Measurements from ENCODE around the gene ALDH1L1.

The ALDH1L1 gene

DNA sequence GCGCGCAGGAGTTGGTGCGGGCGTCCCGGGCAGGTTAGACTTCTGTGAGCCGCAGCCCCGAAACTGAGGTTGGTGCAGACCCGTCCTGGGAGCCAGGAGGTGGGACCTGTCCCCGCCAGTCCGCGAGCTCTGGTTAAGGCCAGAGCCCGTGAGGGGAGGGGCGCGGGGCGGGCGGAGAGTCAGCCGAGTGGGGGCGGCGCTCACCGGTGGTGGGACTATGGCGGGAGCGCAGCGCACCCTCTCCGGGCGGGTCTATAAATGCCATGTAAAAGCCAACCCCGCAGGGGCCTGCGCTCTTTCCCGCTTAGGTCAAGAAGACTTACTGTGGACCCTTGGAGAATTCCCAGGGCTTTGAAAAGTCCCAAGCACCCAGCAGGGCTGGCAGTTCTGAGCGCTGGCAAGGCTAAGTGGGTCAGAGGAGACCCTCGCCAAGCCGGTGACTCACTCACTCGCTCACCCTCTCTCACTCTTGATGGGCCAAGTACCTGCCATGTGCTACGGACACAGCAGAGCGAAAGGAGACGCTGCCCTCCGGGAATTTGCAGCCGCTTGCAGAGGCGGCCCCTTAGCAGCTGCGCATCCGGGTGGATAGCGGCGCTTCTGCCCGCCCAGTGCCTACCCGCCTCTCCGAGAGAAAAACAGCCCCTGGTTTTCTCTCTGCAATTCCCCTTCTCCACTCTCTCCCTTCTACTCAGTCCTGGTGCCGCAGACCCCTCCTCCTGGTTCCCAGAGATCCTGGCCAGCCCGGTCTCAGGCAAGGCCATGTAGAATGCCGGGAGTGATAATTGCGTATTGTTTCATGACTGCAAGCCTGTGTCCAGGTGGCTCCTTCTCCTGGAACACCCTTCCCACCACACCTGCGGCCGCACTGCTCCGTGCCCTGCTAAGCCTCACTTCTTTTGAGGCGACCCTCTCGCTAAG lies at the start of gene ALDH1L1:
ALDH1L1 (minus strand) TSS at position 110 of the 921 bp plus-strand sequence. CDS start 19,607 bp downstream, outside the sequence.
- DNase-seq: no peak

DNA sequence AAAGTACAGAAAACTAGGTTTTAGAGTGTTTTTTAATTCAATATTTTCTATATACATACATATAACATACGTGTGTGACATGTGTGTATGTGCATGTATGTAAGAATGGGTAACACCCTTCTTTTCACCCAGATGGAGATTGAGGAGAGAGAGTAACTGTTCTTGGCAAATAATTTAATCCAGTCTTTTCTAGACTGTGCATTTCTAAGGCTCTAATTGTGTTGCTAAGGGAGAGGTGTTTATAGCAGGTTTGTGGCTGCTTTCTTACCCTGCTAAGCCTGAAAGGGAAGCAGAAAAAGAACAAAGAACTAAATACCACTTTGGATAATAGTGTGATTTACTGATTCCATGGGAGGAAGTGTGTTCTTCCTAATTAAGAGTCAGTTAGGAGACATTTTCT lies 46.0 kb upstream of the ALDH1L1 start:
- no peak for DNase-seq

DNA sequence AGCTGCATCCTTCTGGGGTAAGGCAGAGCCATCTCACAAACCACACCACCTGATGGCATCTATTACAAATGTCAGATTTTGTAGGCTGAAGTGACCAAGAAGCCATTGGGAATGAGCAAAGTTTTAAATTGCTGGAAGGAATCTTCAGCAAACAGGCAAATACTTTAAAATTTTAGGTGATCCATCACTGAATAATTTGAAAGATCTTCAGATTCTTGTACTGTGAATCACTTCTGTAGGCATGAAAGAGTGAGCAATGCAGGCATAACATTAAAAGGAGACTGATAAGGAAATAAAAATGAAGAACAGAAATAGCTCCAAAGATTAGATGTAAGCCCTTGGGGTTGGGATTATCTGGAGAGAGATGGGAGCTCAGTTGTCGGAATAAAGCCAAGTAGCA lies 36.0 kb upstream of the ALDH1L1 start:
- no peak for DNase-seq

DNA sequence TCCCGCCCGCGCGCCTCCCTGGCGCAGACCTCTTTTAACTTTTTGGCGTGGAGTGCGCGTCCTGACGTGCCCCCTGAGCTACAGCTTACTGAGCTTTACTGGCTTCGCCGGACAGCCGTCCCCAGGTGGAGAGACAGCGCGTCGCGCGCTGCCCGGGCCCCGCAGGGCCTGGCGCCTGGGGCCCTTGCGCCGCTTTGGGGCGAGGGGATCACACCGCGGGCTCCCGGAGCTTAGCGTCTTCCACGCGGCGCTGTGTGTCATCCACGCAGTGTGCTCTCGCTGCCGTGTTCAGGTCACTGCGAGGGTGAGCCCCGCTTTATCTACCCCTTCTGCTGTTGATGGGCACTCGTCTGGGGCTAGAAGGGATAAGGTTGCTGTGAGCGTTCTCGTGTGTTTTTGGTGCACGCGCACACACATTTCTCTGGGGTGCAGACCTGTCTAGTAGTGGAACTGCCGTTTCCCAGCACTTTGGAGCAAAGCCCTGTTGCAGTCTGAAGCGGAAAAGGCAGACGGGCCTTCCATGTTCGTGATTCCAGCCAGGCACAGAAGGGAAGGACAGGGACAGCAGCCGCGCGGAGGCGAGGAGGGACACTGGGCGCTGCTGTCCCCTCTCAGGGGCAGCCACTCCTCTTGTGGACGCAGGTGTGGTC lies 33.1 kb upstream of the ALDH1L1 start:
- no peak for DNase-seq

DNA sequence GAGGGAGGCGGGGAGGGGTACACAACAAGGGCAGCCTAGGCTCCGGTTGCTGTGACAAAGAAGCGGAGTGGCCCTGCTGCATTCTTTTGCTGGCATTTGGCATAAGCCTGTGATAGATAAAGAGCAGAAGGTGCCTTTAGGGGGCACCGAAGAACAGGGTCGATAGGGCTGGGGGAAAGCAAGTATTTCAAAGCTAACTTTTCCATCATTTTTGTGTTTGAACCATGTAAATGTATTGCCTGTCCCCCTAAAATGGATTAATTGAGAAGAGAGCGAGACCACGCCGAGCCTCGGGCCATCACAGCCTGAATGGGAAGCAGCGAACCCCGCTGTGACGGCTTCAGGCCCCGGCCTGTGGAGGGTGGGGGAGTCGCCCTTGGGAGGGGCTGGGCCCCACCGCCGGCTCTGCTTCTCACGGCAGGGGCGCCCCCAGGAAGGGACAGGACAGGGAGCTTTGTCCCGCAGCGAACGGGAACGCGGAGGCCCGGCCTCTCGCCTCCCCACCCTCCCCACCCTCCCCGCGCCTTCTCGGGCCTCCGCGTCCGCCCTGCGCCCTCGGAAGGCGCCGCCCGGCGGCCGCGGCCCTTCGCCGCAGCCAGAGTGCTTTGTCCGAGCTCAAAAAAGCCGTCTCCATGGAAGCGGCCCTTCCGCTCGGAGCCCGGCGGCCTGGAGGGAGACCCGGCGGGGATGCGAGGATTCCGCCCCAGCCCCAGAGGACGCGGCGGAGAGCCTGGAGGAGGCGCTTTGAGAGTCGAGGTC lies 32.4 kb upstream of the ALDH1L1 start:
- DNase-seq: peak; percentile 16

DNA sequence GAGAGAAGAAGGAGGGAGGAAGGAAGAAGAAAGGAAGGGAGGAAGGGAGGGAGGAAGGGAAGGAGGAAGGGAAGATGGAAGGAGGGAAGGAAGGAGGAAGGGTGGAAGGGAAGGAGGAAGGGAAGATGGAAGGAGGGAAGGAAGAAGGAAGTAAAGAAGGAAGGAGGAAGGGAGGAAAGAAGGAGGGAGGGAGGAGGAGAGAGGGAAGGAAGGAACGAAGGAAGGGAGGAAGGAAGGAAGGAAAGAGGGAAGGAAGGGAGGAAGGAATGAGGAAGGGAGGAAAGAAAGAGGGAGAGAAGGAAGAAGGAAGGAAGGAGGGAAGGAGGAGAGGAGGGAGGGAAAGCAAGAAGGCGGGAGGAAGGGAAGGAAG lies 31.8 kb upstream of the ALDH1L1 start:
- DNase-seq: no peak

DNA sequence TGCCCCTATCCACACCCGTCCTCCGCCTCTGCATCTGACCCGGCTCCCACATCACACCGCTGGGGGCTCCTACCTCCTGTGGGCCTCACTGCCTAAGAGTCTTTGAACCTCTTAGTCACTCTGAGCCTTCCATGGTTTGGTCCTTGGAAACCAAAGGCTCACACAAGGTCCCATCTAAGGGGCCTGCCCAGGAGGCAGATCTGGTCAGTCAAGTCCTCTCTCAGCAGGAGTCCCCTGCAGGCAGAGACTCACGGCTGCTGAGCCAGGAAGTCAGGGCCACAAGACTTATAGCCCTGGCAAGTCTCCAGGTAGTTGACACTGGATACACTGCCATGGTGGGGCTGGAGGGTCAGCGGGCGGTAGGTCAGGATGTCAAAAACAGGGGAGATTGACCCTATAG lies 31.2 kb upstream of the ALDH1L1 start:
- DNase-seq: no peak

DNA sequence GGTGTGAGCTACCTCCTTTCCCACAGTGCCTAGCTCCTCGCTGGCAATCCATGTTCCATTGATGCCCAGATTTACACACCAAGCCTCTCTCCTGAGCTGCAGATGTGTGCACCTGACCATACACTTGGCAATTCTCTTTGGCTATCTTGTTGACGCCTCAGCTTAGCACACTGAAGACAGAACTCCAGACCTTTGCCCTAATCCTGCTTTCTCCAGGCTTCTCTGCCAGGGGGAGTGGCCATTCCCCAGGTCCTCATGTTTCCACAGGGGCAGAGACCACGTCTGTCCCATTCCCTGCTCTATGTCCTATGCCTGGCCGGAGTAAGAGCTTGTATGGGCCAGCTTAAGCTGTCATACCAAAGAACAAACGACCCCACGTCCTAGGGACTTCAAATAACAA lies 30.2 kb upstream of the ALDH1L1 start:
- DNase-seq: no peak

DNA sequence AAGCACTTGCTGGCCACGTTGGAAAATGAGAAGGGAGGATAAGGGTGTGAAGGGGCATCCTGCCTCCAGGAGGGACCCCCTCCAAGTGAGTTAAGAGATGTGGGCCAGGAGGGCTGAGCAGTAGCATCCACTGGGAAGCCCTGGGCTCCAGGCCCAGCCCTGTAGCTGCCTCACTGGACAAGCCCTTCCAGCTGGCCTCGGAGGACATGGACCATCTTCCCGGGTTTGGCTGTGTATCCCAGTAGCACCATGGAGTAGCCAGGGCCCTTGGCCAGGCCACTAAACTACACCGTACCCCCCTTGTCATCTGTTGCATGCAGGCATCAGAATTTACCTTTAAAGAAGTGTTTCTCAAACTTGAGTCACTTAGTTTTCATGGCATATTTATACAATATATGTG lies 29.4 kb upstream of the ALDH1L1 start:
- no peak for DNase-seq

DNA sequence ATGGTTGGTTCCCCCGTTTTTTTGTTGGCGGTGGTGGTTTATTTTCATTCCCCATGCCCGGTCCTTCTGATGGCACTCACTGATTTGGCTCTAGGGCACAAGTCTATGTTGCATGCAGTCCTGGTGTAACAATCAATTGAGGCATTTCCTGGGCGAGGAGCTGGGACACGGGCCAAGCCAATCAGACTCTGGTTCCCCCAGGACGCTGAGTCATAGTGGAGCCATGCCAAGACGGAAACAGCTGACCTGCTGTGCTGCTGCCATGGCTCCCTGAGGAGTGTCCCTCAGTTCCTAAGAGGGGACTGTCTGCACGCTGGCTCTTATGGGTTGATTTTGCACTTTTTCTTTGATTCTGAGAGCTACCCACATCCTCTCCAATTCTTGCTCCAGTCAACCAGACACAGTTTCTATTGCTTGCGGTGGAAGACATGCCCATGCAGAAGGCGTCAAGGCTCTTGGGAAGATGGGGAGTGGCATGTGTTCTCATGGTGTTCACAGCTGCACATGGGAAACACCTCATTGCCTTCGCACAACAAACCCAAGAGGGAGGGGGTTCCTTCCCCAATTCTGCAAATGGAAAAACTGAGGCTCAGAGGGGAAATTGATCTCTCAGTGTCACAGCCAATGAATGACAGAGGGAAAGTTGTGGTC lies 28.3 kb upstream of the ALDH1L1 start:
- peak; percentile 69 for DNase-seq

DNA sequence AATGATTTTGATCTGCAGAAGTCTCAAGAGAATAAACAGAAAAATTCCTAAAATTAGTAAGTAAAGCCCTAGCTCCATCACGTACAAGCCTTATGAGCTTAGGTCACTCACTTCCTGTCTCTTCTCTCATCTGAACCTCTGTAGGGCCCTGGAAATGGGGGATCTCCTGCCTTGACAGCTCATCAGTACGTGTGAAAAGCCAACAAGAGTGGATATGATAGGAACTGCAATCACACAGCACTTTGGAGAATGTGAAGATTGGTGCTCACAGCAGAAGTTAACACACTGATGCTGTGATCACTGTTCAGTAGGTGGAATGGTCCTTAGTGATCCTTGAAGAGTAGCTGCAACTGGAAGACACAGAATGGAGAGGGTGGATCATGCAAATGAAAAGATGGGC lies 27.8 kb upstream of the ALDH1L1 start:
- no peak for DNase-seq

DNA sequence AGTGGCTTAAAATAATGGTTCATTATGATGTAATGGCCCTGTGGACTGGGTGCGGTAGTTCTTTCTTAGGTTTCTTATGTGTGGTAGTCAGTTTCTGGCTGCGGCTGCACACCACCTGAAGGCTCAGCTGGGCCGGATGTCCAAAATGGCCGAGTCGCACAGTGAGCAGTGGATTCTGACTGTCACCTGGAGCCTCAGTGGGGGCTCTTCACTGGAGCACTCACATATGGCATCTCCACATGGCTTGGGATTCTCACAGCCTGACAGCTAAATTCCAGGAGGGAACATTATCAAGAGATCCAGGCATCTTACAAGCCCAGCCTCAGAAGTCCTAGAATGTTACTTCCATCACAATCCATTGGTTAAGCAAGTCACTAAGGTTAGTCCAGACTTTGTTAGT lies 26.8 kb upstream of the ALDH1L1 start:
- no peak for DNase-seq

DNA sequence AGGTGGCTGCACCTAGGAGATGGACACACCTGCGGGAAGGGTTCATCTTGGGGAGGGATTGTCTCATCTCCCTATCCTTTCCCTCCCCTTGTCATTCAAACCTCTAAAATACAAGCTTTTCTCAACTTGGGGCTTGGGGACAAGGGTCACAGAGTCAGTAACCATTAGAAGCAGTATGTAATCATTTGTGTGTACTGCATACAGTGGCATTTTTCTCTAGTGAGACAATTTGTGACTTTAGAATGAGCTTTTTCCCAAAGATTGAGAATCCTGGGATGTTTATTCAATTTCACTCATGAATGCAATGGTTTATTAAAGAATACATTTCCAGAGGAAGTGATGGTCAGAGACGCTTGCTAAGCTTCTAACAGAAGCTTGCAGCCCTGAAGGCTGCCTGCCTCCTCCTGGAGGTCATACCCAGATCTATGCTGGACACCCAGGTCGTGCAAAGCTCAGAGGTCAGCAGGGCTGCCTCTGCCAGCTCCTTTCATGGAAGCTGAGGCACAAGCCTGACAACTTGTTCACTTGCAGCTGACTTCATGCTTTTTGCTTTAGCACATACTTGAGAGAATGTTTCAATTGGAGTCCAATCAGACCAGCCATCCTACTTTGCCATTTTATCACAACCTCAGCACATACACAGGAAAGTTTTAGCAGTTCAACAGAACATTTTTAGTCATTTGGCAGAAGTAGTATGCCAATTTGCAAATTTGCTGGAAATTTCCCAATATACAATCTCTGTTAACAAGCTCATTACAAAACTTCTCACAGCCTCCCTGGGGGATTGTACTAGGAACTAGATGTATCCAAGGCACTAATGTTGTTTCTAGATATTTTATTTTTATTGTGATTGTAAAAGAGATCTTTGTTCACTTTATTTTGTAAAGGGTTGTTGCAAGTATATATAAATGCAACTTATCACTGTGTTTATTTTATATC lies 25.6 kb upstream of the ALDH1L1 start:
- no peak for DNase-seq

DNA sequence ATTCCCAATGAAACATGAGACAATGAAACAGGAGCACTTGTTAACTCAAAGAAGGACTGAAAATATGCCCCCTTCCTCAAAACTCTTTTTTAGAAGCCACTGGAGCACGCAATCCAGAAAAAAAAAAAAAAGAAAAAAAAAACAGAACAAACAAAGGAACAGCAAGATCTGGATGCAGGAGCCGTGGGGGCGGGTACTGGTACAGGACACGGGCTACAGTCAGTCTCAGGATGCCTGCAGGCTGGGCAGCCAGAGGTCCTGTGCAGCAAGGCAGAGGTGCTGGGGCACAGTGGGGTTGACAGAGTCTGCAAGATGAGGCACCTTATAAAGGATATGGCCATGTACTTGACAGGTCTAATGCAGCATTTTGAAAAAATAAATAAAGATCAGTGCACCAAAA lies 22.3 kb upstream of the ALDH1L1 start:
- no peak for DNase-seq

DNA sequence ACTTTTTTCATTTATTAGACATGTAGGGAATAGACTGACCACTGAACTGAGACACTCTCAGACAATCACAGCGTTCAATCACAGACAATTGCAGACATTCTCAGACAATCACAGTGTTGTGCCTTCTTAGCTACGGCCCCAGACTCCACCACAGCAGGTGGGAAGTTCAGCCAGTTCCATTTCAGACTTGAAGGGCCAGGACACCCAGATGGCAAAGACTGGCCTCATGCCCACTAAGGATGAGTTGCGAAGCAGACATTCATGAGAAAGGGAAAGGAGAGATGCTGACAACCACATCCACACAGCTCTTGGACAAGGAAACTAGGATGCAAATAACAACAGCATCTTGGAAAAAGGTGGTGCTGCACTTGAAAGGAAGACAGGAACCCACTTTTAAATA lies 21.9 kb upstream of the ALDH1L1 start:
- no peak for DNase-seq

DNA sequence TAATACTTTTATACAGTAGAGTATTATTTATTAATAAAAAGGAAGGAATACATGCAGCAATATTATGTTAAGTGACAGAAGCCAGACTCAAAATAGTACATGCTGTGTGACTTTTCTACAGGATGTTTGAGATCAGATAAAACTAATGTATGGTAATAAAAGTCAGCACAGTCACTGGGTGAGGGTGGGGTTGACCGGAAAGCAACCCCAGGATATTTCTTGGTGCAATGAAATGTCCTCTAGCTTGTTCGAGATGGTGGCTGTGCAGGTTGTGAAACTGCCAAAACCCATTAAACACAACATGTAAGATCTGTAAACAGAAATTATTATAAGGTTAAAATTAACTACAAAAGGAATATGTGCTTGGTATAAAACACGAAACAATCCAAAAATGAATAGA lies 20.8 kb upstream of the ALDH1L1 start:
- no peak for DNase-seq

DNA sequence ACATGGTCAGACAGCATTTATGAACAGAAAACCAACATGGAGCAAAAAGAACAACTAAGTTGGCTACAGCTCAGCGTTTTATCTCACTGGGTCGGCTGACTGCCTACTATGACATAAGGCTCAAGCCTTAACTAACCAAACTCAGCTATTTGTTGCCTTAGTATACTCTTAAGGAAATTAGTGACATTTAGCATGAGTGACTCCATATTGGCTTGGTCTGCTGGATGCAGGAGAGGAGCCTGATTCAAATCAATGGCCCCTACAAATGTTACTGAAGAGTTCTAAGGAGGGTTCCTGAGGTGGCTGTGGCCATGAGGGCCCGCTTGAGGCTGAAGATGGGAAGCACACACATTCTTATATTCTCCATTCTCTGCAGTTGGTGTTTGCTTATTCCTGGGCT lies 20.1 kb upstream of the ALDH1L1 start:
- DNase-seq: no peak

DNA sequence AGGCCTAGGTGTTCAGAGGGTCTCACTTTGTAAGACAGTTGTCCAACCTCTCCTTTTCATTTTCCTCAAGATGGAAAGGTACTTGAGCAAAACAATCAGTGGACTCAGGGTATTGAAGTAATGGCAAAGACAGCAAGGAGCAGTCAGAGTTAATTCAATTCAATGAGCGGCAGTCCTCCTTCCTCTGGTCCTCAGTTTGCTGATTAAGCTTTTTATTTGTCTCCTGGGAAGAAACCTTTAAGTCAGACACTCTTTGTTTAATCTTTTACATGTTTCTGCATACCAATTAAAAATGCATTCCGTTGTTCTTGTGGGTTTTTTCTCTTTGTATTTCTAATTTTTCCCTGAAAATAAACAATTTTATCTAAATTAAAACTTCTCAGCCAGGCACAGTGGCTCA lies 18.9 kb upstream of the ALDH1L1 start:
- DNase-seq: no peak

DNA sequence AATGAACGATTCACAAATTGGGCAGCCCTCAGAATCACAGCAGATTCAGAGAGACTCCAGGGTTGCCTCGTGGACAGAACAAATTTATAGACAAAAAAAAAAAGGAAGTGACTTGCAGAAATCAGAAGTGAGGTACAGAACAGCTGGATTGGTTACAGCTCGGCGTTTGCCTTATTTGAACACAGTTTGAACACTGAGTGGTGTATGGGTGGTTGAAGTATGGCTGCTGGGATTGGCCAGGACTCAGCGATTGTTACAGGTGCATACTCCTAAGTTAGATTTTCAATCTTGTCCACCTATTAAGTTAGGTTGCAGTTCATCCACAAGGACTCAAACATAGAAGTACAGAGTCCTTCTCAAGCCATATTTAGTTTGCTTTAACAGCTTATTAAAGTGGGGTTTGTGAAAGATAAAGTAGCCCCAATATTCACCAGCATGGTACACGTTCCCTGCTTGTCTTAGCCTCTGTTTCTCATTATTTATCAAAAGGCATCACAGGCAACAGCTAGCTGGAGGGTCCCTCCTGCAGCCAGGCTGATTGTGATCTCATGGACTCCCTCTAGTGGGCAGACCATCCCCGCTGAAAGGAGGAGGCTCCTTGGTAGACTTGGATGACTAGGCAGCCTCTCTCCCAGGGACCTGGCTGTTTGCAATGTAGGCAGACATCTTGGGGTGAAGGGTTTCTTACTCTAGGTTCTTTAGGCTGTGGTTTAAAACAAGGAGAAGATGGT lies 17.6 kb upstream of the ALDH1L1 start:
- DNase-seq: peak; percentile 60

DNA sequence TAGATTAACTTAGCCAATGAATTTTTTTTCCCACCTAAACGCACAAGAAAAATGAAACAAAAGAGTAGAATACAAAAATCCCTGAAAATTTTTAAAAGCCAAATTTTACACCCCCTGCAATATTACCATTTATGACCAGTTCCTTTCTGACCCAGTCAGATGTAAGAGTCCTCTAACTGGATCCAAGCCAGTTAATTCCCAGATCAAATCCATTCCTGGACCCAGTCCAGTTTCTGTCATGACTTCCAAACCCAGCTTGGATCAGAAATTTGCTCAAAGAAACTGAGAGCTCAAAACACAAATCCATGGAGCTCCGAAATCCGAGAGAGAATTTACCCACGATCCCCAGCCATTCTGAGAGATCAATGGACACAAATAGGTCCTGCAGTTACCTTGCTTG lies 17.0 kb upstream of the ALDH1L1 start:
- DNase-seq: no peak

DNA sequence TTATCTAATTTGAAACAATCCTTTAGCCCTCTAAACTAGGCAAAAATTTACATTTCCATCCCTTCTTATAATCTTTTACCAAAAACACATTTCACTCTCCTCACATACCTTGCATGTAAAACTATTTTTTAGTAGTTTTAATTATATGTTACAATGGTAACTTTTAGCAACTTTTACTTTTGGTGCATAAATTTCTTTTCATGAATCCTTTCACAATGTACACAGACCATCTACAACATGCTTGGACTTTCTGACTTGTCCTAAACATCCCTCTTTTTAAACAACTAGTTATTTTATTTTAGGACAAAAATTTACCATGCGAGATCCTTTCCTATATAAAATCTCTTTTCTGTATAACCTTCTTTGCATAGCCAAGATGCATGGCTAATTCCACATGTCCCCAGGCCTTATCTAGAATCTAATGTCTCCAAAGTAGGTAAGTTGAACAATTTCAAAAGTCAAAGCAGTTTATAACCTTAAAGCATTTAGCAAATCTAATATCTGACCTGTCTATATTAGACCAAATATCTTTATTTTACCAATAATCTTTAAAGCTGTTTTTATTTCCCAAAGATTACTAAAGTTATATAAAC lies 14.4 kb upstream of the ALDH1L1 start:
- no peak for DNase-seq

Data from hematopoietic multipotent progenitor cell treated with erythropoietin and hydrocortisone succinate and interleukin-3 and kit ligand, for 8 days (in vitro differentiated cells).